HFFc6 (cell line): ENCODE results near the gene MTMR2. TPM values are rescaled to one million over a fixed set of nuclear protein-coding genes. Genes with fewer than 3 reads are reported as not detected.

Source experiments
- DNase-seq: peaks from one replicate; pipeline ENCODE4 v3.0.0-alpha.2; 2018
- H3K27ac Mint-ChIP-seq: 2 replicates; pipeline ENCODE4 v1.8.0; 2020; ENCODE audit warnings: mild to moderate bottlenecking, mixed read lengths
- H3K27me3 Mint-ChIP-seq: 2 replicates; pipeline ENCODE4 v1.8.0; 2021; ENCODE audit warnings: mild to moderate bottlenecking, moderate library complexity, mixed read lengths; ENCODE audit not compliant: insufficient read depth
- H3K36me3 Mint-ChIP-seq: 2 replicates; pipeline ENCODE4 v1.8.0; 2021; ENCODE audit warnings: low read depth, mixed read lengths
- H3K4me1 Mint-ChIP-seq: 2 replicates; pipeline ENCODE4 v1.8.0; 2020; ENCODE audit warnings: low read depth, mixed read lengths
- H3K4me3 Mint-ChIP-seq: 2 replicates; pipeline ENCODE4 v1.8.0; 2020; ENCODE audit warnings: mild to moderate bottlenecking, moderate library complexity, mixed read lengths
- H3K9me3 Mint-ChIP-seq: 2 replicates; pipeline ENCODE4 v1.8.0; 2020; ENCODE audit warnings: mild to moderate bottlenecking, mixed read lengths
- total RNA-seq, 6 experiments: library from RNA; stranded (reverse); fragmentation: NEBNext Ultra II Directional; extraction: Animal tissue kit (Norgen Biotek cat#: 25700); gene quantifications; 2 replicates in 1 of 6; 3 replicates in 5 of 6; pipeline ENCODE4 v1.2.3, GENCODE V29; 2021
- TF ChIP-seq, protein P1 (sequence below): fragments of 200-600 bp; sonication (generic); IDR thresholded peaks from 2 replicates; pipeline ENCODE4 v1.5.0; 2021; ENCODE audit warnings: antibody characterized with exemption, mild to moderate bottlenecking

MTMR2 gene
- total RNA-seq, 6 experiments from 2014 or later, result 40.0 to 52.1 (median 48.4) TPM

DNA sequence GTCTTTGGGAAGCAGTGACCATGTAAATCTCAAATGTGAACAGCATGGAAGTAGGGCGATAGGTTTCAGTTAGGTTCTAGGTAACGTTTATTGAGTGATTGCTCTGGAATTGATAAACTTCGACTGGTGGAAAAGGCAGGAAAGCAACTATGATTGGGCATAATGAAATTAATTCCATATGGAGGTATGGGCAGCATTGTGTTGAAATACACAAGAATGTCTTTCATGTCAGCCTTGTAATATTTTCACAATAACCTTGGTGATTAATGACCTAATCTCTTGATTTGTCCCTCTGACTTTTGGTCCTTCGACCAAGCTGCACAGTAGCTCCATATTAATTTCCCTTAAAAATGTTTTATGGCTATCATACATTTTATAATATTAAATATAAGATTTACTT, 130.8 kb downstream of the MTMR2 start:
- H3K4me3 Mint-ChIP-seq, result no peak overlapping the region

DNA sequence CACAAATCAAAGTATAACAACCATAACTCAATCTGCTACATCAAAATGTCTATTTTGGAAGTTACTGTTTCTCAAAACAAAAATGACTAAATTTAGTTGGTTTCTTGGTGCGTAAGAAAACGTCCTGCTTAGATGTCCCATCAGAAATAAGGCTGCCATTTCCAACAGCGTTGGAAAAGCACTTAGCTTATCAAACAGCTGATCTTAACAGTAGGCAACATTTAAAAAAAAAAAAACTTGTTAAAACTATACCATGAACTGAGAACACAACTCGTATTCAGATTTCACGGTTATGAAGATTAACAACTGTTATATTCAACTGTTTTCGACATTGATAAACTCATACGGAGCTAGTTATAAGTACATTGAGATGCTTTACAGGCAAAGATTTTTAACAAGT, 131.2 kb downstream of the MTMR2 start:
- peaks cover 43% of the 10 kb centered on the region for H3K4me1 Mint-ChIP-seq
- TF ChIP-seq, protein P1, sequence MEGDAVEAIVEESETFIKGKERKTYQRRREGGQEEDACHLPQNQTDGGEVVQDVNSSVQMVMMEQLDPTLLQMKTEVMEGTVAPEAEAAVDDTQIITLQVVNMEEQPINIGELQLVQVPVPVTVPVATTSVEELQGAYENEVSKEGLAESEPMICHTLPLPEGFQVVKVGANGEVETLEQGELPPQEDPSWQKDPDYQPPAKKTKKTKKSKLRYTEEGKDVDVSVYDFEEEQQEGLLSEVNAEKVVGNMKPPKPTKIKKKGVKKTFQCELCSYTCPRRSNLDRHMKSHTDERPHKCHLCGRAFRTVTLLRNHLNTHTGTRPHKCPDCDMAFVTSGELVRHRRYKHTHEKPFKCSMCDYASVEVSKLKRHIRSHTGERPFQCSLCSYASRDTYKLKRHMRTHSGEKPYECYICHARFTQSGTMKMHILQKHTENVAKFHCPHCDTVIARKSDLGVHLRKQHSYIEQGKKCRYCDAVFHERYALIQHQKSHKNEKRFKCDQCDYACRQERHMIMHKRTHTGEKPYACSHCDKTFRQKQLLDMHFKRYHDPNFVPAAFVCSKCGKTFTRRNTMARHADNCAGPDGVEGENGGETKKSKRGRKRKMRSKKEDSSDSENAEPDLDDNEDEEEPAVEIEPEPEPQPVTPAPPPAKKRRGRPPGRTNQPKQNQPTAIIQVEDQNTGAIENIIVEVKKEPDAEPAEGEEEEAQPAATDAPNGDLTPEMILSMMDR, result no peak
- DNase-seq, result no peak
- H3K9me3 Mint-ChIP-seq, result no peaks in the 10 kb centered on the region
- H3K4me3 Mint-ChIP-seq, result no peak overlapping the region
- peaks cover 2% of the 10 kb centered on the region for H3K27me3 Mint-ChIP-seq
- peaks cover 20% of the 10 kb centered on the region; the same call in 1 of the 2 replicates for H3K36me3 Mint-ChIP-seq
- H3K27ac Mint-ChIP-seq, result no peak overlapping the region; the same call in 1 of the 2 replicates

More for the DNA sequence above, 130.8 kb downstream of the MTMR2 start:
- DNase-seq, result no peak
- TF ChIP-seq, protein P1, result no peak
- peaks cover 39% of the 10 kb centered on the region for H3K4me1 Mint-ChIP-seq
- H3K27ac Mint-ChIP-seq, result no peak overlapping the region; the same call in 1 of the 2 replicates
- H3K9me3 Mint-ChIP-seq, result no peaks in the 10 kb centered on the region
- H3K27me3 Mint-ChIP-seq, result peaks cover 2% of the 10 kb centered on the region
- H3K36me3 Mint-ChIP-seq, result peaks cover 16% of the 10 kb centered on the region; the same call in 1 of the 2 replicates

DNA sequence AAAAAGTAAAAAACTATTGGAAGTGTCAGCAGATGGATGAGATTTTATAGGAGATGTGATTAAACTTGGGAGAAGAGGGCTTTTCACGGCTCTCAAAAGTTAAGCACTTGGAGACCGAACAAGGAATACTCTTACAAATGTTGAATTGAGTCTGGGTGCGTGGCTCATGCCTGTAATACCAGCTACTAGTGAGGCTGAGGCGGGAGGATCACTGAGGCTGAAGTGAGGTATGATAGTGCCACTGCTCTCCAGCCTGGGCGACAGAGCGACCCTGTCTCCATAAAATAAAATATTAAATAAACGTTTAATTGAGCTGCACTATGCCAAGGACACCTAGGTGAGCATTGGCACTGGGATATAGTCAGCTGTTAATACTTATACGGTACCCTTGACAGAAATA, 131.7 kb downstream of the MTMR2 start:
- Mint-ChIP-seq H3K36me3 (peaks cover 20% of the 10 kb centered on the region; the same call in 1 of the 2 replicates), H3K9me3 (no peaks in the 10 kb centered on the region), H3K27ac (peak overlapping the region; percentile 100), H3K27me3 (peaks cover 2% of the 10 kb centered on the region), H3K4me1 (peaks cover 44% of the 10 kb centered on the region), H3K4me3 (peak overlapping the region; percentile 100)
- no peak for DNase-seq
- TF ChIP-seq, protein P1, result no peak

DNA sequence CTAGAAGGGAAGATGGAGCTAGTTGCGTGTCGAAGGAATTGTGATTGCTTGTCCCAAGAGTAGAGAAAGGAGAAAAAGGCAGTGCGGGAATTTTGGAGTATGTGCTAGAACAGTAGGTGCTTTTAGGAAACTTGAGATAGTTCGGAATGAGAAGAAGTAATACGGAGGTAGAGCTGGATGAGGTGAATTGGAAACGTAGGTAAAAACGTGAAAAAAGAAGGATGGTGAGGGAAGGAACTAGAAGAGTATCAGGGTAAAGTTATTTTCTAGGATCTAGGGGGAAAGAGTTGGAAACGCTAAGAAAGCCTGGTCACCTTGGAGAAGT, 132.2 kb downstream of the MTMR2 start:
- H3K9me3 Mint-ChIP-seq, result no peaks in the 10 kb centered on the region
- peaks cover 2% of the 10 kb centered on the region for H3K27me3 Mint-ChIP-seq
- peak overlapping the region; percentile 100 for H3K27ac Mint-ChIP-seq
- H3K4me3 Mint-ChIP-seq, result peak overlapping the region; percentile 100
- peaks cover 44% of the 10 kb centered on the region for H3K4me1 Mint-ChIP-seq
- DNase-seq, result no peak
- peaks cover 20% of the 10 kb centered on the region; the same call in 1 of the 2 replicates for H3K36me3 Mint-ChIP-seq
- TF ChIP-seq, protein P1, result no peak

DNA sequence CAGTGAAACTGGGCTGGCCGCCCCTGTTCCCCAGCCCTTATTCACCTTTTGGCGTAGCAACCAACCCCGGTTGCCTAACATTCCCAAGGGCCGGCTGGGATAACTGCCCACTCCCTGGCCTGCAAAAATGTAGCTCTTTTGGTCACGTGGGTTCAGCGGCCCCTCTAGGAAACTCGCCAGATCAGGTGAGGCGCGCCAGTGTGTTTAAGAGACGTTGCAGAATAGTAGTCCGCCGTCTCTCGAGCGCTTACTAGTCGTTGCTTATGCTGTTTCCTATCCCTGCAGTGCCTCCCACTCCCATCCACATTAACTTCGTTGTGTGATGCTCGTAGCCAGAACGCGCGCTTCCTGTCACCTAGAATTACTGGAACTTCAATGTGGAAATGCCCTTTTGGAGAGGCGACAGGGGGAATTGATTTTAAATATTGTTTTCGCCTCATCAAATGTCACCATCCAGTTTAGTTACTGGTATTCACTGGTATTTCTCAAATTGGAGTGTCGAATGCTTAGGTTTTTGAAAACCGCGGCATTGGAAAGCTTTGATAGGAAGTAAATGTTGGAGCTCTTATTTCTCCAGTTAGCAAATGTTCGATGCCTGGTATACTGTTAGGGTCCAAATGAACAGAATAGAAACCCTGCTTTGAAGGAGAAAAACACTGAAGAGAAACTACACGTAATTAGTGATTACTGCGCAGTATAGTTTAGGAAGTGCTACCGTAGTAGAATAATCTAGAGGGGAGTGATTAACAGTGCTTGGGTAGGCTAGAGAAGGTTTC, 132.8 kb downstream of the MTMR2 start:
- H3K27ac Mint-ChIP-seq, result peak overlapping the region; percentile 100
- peaks cover 2% of the 10 kb centered on the region for H3K27me3 Mint-ChIP-seq
- H3K9me3 Mint-ChIP-seq, result no peaks in the 10 kb centered on the region
- TF ChIP-seq, protein P1, result no peak
- DNase-seq, result peak; percentile 30
- H3K4me3 Mint-ChIP-seq, result peak overlapping the region; percentile 100
- peaks cover 20% of the 10 kb centered on the region; the same call in 1 of the 2 replicates for H3K36me3 Mint-ChIP-seq
- peaks cover 44% of the 10 kb centered on the region for H3K4me1 Mint-ChIP-seq
